ENCODE data around the gene GOT2. TPM values are rescaled to one million over a fixed set of nuclear protein-coding genes. Genes with fewer than 3 reads are reported as not detected.
"Not testable (repeated sequence)": the region's sequence is repeated elsewhere in the genome, so short reads cannot be mapped to it uniquely, and the experiment has no call there.

Gene GOT2
- total RNA-seq, 1 donor from 2014 or later: 79.8 TPM

GRCh38 chr16:58741166-58741565 is 7.0 kb upstream of the GOT2 start:
- Mint-ChIP-seq H3K27ac (no peak overlapping the region), H3K4me3 (ENCODE audit: low read depth) (no peak overlapping the region), H3K9me3 (ENCODE audit: low read depth) (no peaks in the 10 kb centered on the region), H3K36me3 (ENCODE audit: insufficient read depth) (no peaks in the 10 kb centered on the region), H3K4me1 (ENCODE audit: low read depth) (no peaks in the 10 kb centered on the region), H3K27me3 (no peaks in the 10 kb centered on the region)
- TF ChIP-seq CTCF (IDR thresholded peaks at IDR 0.05; ENCODE audit: unreplicated experiment): no peak
- DNase-seq (ENCODE audit: low spot score, unreplicated experiment): no peak

GRCh38 chr16:58738672-58739296 is 4.7 kb upstream of the GOT2 start:
- Mint-ChIP-seq H3K27me3 (no peaks in the 10 kb centered on the region), H3K9me3 (ENCODE audit: low read depth) (no peaks in the 10 kb centered on the region), H3K27ac (no peak overlapping the region), H3K36me3 (ENCODE audit: insufficient read depth) (no peaks in the 10 kb centered on the region), H3K4me3 (ENCODE audit: low read depth) (no peak overlapping the region), H3K4me1 (ENCODE audit: low read depth) (no peaks in the 10 kb centered on the region)
- no peak for DNase-seq (ENCODE audit: low spot score, unreplicated experiment)
- TF ChIP-seq CTCF (IDR thresholded peaks at IDR 0.05; ENCODE audit: unreplicated experiment): no peak

GRCh38 chr16:58736341-58736740 is 2.2 kb upstream of the GOT2 start:
- H3K4me1 Mint-ChIP-seq (ENCODE audit: low read depth); H3K27me3 Mint-ChIP-seq; H3K36me3 Mint-ChIP-seq (ENCODE audit: insufficient read depth); H3K27ac Mint-ChIP-seq; DNase-seq (ENCODE audit: low spot score, unreplicated experiment); H3K4me3 Mint-ChIP-seq (ENCODE audit: low read depth); H3K9me3 Mint-ChIP-seq (ENCODE audit: low read depth): not testable (repeated sequence)

- peaks cover 1% of the 10 kb centered on the region for H3K36me3 Mint-ChIP-seq (ENCODE audit: insufficient read depth)
- H3K9me3 Mint-ChIP-seq (ENCODE audit: low read depth): no peaks in the 10 kb centered on the region
- peak overlapping the region; percentile 71 for H3K27ac Mint-ChIP-seq
- no peak for DNase-seq (ENCODE audit: low spot score, unreplicated experiment)
- peaks cover 8% of the 10 kb centered on the region for H3K4me1 Mint-ChIP-seq (ENCODE audit: low read depth)
- TF ChIP-seq CTCF (IDR thresholded peaks at IDR 0.05; ENCODE audit: unreplicated experiment): no peak
- H3K27me3 Mint-ChIP-seq: no peaks in the 10 kb centered on the region
- H3K4me3 Mint-ChIP-seq (ENCODE audit: low read depth): peak overlapping the region; percentile 99
These were observed 307 bp upstream of the GOT2 start for GRCh38 chr16:58734459-58734787.

GRCh38 chr16:58733248-58733670 is 857 bp downstream of the GOT2 start:
- TF ChIP-seq CTCF (IDR thresholded peaks at IDR 0.05; ENCODE audit: unreplicated experiment): no peak
- no peak for DNase-seq (ENCODE audit: low spot score, unreplicated experiment)
- peaks cover 1% of the 10 kb centered on the region for H3K36me3 Mint-ChIP-seq (ENCODE audit: insufficient read depth)
- H3K27ac Mint-ChIP-seq: peak overlapping the region; percentile 18
- H3K27me3 Mint-ChIP-seq: no peaks in the 10 kb centered on the region
- no peaks in the 10 kb centered on the region for H3K9me3 Mint-ChIP-seq (ENCODE audit: low read depth)
- H3K4me1 Mint-ChIP-seq (ENCODE audit: low read depth): peaks cover 8% of the 10 kb centered on the region
- peak overlapping the region; percentile 99 for H3K4me3 Mint-ChIP-seq (ENCODE audit: low read depth)

- Mint-ChIP-seq H3K4me3 (ENCODE audit: low read depth) (peak overlapping the region; percentile 99), H3K36me3 (ENCODE audit: insufficient read depth) (peaks cover 1% of the 10 kb centered on the region), H3K27me3 (no peaks in the 10 kb centered on the region), H3K4me1 (ENCODE audit: low read depth) (peaks cover 8% of the 10 kb centered on the region), H3K27ac (peak overlapping the region; percentile 18), H3K9me3 (ENCODE audit: low read depth) (no peaks in the 10 kb centered on the region)
- no peak for TF ChIP-seq CTCF (IDR thresholded peaks at IDR 0.05; ENCODE audit: unreplicated experiment)
- no peak for DNase-seq (ENCODE audit: low spot score, unreplicated experiment)
These were observed 1.4 kb downstream of the GOT2 start for GRCh38 chr16:58732545-58733247.

All from progenitor cell of endocrine pancreas (in vitro differentiated cells).